ENCODE data around the gene CHID1.

GRCh38 chr11:836700-837099 lies 73.9 kb downstream of the CHID1 start:
- TF ChIP-seq EZH2phosphoT487 (IDR thresholded peaks at IDR 0.05; ENCODE audit: borderline replicate concordance, low read length) (no peak), CTCF (IDR thresholded peaks at IDR 0.05; ENCODE audit: low read depth, low read length, poor library complexity, severe bottlenecking) (no peak)
